Ovary (tissue), 3 donors: ENCODE results near the gene TEX2.
"Not testable (repeated sequence)": the region's sequence is repeated elsewhere in the genome, so short reads cannot be mapped to it uniquely, and the experiment has no call there.

Source experiments
- EP300 ChIP-seq: sonication (generic); formaldehyde crosslinking; IDR thresholded peaks from one replicate; pipeline ENCODE4 v1.6.1; 2017; ENCODE audit warnings: antibody characterized with exemption
- POLR2A ChIP-seq: fragments of 450-650 bp; IDR thresholded peaks from one replicate; pipeline ENCODE4 v1.6.1; 2017; ENCODE audit warnings: antibody characterized with exemption, mild to moderate bottlenecking, moderate library complexity
- TF ChIP-seq, protein P1 (sequence below), 3 donors: fragments of 450-650 bp in 2 of 3; fragments of 200-600 bp in 1 of 3; IDR thresholded peaks; one replicate each; pipeline versions ENCODE4 v1.5.1 to v1.8.0; 2016 to 2022; ENCODE audit warnings: antibody characterized with exemption in 3 of 3, mild to moderate bottlenecking in 1 of 3
- donor health status: DM: no; HTN: no; CAD: no.

DNA sequence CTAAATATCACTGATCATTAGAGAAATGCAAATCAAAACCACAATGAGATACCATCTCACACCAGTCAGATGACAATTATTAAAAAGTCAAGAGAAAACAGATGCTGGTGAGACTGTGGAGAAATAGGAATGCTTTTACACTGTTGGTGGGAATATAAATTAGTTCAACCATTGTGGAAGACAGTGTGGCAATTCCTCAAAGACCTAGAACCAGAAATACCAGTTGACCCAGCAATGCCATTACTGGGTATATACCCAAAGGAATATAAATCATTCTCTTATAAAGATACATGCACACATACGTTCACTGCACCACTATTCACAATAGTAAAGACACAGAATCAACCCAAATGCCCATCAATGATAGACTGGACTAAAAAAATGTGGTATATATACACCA, 42.5 kb downstream of the TEX2 start:
- TF ChIP-seq POLR2A, EP300: not testable (repeated sequence)
- TF ChIP-seq, protein P1, sequence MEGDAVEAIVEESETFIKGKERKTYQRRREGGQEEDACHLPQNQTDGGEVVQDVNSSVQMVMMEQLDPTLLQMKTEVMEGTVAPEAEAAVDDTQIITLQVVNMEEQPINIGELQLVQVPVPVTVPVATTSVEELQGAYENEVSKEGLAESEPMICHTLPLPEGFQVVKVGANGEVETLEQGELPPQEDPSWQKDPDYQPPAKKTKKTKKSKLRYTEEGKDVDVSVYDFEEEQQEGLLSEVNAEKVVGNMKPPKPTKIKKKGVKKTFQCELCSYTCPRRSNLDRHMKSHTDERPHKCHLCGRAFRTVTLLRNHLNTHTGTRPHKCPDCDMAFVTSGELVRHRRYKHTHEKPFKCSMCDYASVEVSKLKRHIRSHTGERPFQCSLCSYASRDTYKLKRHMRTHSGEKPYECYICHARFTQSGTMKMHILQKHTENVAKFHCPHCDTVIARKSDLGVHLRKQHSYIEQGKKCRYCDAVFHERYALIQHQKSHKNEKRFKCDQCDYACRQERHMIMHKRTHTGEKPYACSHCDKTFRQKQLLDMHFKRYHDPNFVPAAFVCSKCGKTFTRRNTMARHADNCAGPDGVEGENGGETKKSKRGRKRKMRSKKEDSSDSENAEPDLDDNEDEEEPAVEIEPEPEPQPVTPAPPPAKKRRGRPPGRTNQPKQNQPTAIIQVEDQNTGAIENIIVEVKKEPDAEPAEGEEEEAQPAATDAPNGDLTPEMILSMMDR (IDR thresholded peaks at IDR 0.05): not testable (repeated sequence)
